Measurements from ENCODE around the gene LTB4R2.

GRCh38 chr14:24335461-24336171 lies 25.7 kb downstream of the LTB4R2 start:
- TF ChIP-seq EZH2phosphoT487 (IDR thresholded peaks at IDR 0.05; ENCODE audit: unreplicated experiment) (no peak), CTCF (conservative IDR thresholded peaks at IDR 0.05; ENCODE audit: low read depth in 2 of 2) (no peak)

All from GM23338 (cell line).